NCI-H1417 treated with DMSO at 0.1 percent for 48 hours (cell line): Measurements from ENCODE around the gene NBPF1.
"Not testable (repeated sequence)": the region's sequence is repeated elsewhere in the genome, so short reads cannot be mapped to it uniquely, and the experiment has no call there.

Source experiments
- DNase-seq: peaks from one replicate; lab custom pipeline; 2025; lab: John Stamatoyannopoulos, UW

Gene NBPF1

GRCh38 chr1:16621681-16622315, 8.4 kb upstream of the NBPF1 start:
- DNase-seq = not testable (repeated sequence)

GRCh38 chr1:16621300-16621658, 7.9 kb upstream of the NBPF1 start:
- DNase-seq = no peak

DNA sequence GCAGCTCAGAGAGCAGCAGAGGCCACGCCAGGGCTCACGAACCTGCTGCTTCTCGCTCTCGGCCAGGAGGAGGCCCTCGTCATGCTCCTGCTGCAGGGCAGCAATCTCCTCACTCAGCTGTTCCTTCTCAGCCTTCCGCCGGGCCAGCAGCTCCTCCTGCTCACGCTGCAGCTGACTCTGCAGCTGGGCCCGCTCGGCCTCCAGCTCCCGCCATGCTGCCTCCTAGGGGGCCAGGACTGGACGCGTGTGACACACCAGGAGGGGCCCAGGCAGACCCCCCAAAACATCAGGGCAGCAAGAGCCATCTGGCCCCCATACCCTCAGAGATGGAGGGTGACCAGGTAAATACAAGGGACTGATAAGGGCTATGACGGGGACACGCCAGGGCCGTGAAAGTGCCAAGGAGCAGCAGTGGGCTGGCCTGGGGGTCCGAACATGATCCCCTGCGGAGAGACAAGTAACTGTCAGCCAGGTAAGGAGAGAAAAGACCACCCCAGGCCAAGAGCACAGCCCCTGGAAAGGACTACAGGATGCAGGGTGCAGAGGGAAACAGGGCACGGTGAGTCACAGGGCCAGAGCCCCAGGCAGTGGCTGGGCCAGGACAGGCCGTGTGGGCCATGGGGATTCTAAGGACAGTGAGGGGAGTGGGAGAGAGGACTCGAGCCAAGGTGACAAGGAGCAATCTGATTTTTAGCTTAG, 6.6 kb upstream of the NBPF1 start:
- not testable (repeated sequence) for DNase-seq

GRCh38 chr1:16618719-16619118, 5.4 kb upstream of the NBPF1 start:
- DNase-seq = no peak

DNA sequence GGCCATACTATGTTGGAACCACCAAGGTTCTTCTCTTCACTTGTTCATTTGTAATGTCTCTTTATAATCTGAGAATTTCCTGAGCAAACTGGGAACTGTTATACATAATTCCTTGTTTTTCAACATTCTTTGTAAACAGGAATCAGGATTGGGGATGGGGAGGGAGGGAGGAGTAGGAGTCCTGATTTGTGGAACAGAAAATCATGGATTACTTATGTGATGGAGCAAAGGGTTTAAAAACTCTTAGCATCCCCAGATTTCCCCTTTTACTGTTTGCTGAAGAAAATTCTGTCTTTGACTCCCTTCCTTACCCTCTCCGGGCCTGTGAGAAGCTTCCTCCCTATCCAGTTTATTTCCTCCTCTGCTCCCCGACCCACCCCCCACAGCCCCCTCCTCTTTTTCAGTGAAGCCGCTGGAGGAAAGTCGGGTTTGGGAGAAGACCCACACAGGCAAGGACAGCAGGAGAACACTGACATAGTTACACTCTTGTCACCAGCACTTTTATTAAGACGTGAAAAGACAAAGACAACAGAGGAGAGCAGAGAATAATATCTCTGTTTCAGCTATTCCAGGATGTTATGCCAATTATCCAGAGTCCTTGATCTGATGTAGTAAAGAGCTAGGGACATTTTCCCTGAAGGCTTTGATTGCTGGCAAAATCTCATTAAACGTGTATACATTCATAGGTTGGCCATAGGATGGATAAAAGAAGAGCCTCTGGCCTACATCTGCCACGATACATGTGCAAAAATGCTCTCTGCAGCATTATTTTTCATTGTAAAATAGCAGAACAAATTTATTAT, 4.6 kb upstream of the NBPF1 start:
- DNase-seq = no peak

GRCh38 chr1:16617114-16617631, 3.8 kb upstream of the NBPF1 start:
- no peak for DNase-seq

DNA sequence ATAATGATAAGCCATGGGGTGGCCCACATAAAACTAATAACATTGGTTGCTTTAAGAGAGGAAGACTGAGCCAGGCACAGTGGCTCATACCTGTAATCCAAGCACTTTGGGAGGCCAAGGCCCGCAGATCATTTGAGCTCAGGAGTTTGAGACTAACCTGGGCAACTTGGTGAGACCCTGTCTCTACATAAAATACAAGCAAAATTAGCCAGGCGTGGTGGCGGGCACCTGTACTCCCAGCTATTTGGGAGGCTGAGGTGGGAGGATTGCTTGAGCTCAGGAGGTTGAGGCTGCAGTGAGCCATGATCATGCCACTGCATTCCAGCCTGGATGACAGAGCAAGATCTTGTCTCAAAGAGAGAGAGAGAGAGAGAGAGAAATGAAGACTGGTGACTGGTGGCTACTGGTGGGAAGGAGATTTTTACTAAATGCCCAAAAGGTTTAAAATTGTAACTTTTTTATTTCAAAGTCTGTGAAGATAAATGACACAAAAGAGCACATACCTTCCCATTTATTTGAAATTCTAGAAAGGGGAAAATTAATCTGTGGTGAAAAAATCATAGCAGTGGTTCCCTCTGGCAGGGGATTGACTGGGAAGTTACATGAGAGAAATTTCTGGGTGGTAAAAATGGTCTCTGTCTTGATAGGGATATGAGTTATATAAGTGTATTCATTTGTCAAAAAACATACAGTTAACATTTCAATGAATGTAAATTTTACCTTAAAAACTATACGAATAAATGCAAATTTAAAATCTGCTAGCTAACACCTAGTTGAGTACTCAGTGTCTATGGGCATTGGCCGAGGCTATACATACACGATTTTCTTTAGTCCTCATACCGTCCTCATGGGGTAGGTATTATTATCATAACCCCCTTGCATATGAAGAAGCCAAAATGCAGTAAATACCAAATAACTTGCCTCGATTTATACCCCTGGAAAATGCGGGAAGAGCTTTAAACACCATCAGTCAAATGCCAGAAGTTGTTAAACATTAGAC, 2.2 kb upstream of the NBPF1 start:
- no peak for DNase-seq

GRCh38 chr1:16614361-16615252, 1.2 kb upstream of the NBPF1 start:
- no peak for DNase-seq

- no peak for DNase-seq
Observed at GRCh38 chr1:16612332-16613172, 812 bp downstream of the NBPF1 start.

DNA sequence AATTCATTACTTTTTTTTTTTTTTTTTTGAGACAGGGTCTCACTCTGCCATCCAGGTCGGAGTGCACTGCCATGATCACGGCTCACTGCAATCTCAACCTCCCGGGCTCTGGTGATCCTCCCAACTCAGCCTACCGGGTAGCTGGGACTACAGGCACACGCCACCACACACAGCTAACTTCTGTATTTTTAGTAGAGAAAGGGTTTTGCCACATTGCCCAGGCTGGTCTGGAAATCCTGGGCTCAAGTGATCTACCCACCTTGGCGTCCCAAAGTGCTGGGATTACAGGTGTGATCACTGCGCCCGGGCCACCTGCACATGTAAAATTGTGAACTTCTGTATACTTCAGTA, 1.4 kb downstream of the NBPF1 start:
- DNase-seq = not testable (repeated sequence)

DNA sequence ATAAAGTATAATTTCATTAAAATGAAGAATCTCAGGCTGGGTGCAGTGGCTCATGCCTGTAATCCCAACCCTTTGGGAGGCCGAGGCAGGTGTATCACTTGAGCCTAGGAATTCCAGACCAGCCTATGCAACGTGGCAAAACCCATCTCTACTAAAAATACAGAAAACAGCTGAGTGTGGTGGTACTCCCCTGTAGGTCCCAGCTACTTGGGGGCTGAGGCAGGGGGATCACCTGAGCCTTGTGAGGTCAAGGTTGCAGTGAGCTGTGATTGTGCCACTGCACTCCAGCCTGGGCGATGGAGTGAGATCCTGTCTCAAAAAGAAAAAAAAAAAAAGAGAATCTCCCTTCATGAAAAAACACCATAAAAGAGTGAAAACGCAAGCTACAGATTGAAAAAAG, 2.2 kb downstream of the NBPF1 start:
- not testable (repeated sequence) for DNase-seq

- not testable (repeated sequence) for DNase-seq
Observed at GRCh38 chr1:16610553-16610952, 2.8 kb downstream of the NBPF1 start.

- not testable (repeated sequence) for DNase-seq
Observed at GRCh38 chr1:16609761-16610160, 3.6 kb downstream of the NBPF1 start.

GRCh38 chr1:16608838-16609560, 4.4 kb downstream of the NBPF1 start:
- no peak for DNase-seq

- not testable (repeated sequence) for DNase-seq
Observed at GRCh38 chr1:16607853-16608815, 5.2 kb downstream of the NBPF1 start.

GRCh38 chr1:16607433-16607851, 5.9 kb downstream of the NBPF1 start:
- no peak for DNase-seq

DNA sequence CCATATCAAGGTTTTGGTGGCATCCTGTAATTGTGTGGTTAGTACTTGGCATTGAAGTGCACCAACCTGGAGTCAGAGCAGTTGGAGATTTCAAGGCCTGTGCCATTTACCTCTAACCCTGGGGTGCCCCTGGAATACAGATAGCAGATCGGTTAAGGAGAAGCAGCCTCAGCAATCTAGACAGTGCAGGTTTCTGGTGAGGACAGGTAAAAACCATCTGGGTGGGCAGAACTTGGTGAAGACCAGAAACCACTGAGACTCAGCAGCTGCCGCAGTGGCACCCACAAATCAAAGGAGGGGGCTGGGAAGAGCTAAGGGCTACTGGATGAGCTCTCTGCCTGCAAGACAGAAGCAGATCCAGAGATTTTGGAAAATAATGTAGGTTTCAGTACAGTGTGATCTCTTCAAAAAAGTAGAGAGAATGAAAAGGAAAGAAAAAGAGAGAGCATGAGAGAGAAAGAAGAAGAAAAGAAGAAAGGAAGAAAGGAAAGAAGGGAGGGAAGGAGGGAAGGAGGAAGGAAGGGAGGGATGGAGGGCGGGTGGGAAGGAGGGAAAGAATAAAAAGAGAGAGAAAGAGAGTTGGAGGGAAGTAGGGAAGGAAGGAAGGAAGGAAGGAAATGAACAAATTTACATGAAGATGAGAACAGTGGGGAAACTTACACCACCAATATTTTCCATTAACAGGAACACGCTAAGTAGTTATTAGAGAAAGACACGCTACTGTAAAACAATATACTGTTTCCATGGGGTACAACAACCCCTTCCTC, 6.5 kb downstream of the NBPF1 start:
- DNase-seq = not testable (repeated sequence)
